CD1c-positive myeloid dendritic cell (primary cell): ENCODE measurements around the gene NRXN3.

Experiments used
- DNase-seq: peaks from one replicate; pipeline ENCODE4 v3.0.0-alpha.2; 2016; ENCODE audit errors: extremely low spot score

NRXN3 gene

DNA sequence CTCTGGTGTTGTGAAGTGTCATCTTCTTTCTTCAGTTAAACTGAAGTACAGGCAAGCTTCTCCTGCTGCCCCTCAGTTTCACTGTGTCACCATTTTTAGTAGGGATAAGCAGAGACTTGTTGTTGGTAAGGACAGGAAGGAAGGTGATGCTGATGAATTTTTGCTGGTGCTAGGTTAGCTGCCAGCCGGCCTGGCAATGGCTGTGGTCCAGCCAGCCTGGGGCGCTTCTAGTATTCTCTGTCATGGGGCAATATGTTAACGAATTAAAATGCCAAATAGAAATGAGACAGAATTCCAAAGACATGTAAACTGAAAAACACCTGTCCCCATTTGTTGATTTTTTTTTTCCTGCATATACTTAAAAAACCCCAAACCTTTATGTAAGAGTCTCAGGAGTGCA lies 1438.3 kb downstream of the NRXN3 start:
- DNase-seq: no peak

DNA sequence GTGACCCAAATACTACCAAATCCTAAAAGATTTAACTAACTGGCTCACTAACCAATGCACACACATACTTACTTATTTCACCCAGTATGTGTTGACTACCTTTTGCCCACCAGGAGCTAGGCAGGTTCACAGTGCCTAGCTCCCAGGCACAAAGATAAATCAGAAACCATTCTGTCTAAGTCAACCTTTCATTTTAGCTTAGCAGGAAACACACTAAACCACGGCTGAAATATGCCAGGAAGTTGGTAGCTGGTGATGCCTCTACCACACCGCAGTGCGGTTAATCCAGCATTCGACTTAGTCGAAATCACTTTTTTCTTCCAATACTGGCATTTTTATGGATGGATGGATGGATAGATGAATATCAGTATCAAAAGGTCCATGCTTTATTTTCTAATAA lies 1443.5 kb downstream of the NRXN3 start:
- no peak for DNase-seq

DNA sequence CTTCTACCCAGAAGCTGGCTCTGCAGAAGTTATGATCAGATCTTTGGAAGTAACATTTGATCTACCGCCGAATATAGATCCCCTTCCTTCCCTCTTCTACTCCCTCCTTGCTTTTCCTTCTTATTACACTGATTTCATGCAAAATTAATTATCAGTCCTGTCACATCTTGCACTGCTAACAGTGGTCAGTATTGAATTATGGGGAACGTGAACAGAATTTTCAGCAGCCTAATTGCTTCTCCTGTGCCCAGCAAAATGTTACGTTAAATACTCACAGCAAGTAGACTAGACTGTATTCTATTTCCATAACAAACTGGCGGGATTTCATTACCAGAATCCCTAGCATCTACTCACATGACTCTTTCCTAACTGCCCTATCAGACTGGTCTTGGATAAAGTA lies 1444.3 kb downstream of the NRXN3 start:
- no peak for DNase-seq

DNA sequence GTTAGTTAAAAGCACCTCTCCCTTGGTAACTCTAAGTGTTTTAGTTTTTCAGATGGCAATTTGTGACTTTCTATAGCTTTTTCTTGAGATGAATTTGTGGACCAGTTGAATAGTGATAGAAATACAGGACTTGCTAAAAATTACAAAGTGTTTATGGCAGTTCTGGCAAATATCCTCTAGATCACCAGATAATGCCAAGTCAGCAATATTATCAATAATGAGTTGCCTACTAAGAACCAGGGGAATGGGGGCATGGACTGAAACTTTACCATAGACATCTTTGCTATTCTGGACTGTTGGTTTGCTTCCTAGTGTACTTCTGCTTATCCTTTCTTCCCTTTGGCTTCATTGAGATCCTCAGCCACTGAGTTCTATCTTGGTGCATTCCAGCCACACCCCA lies 1456.9 kb downstream of the NRXN3 start:
- DNase-seq: no peak

GRCh38 chr14:79629411-79630287 lies 1459.5 kb downstream of the NRXN3 start:
- no peak for DNase-seq

GRCh38 chr14:79630288-79630960 lies 1460.3 kb downstream of the NRXN3 start:
- DNase-seq: no peak

DNA sequence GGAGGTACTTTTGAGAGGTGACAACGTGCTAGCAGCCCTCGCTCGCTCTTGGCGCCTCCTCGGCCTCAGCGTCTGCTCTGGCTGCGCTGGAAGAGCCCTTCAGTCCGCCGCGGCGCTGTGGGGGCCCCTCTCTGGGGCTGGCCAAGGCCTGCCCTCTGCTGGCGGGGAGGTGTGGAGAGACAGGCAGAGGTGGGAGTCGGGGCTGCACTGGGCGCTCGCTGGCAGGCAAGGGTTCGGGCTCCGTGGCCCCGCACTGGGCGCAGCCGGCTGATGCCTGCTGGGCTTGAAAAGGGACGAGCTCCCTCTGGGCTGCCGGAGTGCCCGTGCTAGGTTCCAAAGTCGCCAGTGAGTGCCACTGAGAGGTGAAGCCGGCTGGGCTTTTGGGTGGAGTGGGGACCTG lies 1461.1 kb downstream of the NRXN3 start:
- no peak for DNase-seq

DNA sequence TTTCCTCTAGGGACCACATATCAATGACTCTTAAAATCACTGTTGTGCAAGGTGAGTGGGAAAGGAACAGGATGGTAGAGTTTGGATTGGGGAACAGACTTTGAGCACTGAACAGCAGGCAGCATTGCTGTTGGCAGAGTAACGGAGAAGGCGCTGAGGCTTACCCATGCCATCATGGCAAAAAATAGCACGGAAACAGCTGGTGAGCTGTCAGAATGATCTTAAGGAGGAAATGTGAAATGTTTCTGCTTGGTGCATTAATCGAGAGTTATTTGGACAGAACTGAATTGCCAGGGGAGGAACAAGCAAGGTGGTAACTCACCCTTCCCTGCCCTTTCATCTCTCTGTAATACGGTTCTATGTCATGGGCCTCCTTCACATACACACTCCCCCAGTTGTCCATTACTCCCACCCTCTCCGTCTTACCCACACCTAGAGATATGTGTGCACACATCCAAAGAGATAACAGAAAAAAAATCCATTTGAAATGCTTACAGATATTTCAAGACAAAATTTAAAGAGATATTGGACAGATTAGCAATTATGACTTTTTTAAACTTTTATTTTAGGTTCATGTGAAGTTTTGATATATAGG lies 1468.6 kb downstream of the NRXN3 start:
- no peak for DNase-seq

DNA sequence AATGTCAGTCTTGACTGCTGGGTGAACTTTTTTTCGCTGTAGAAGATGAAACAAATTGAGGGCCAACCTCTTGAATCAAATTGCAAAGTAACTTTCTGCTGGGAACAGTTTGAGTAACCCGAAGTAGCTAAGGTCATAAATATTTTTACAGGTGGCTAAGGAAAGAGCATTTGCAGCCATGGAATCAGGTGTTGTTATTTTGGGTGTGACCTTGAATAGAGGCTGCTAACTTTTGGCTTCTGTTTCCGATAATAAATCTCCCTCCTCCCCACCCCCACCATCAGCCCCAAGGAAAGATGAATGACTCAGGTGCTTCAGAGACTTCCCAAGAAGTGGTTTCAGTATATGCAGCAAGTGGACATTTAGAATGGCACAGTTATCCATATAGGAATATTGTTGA lies 1469.4 kb downstream of the NRXN3 start:
- DNase-seq: no peak

DNA sequence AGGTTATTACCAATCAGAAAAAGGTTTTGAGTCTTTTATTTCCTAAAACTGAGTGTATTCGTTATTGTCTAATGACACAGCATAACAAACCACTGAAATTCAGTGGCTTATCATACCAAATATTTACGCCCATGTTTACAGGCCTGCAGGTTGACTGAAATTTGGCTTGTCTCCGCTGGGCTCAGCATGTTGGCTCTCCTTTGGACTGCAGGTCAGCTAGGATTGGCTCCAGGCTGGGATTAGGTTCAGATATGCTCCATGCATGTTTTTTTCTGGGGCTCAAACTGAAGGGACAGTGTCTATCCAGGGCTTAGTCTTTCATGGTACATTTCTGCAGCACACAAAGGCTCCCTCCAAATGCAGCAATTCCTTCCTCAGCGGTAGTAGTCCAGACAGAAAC lies 1471.2 kb downstream of the NRXN3 start:
- DNase-seq: no peak

GRCh38 chr14:79643132-79643531 lies 1473.0 kb downstream of the NRXN3 start:
- DNase-seq: no peak

DNA sequence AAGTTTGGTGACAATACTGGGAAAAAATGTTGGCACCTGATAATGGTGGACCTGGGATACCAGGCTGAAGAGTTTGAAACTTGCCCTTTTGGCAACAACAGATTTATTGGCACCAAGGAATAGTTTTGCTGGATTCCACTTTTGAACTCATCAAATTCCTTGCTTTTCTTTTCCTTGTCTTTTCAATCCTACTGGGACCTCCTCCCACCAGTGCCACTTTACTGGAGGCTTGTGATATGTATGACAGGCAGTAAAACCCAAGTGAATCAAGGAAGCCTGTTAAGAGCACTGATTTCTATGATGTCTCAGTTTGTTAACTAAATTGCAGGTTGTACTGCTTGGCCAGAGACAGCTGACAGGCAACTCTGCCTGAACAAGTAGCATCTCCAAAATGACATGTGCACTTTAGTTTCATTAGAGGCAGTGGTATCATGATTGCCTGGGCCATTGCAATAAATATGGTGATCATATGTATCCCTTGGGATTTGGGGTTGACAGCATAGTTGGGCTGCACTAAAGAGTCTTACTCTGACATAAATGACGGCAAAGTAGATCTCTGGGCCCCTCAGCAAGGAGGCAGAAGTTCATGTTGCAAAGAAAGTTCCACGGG lies 1475.7 kb downstream of the NRXN3 start:
- DNase-seq: no peak

DNA sequence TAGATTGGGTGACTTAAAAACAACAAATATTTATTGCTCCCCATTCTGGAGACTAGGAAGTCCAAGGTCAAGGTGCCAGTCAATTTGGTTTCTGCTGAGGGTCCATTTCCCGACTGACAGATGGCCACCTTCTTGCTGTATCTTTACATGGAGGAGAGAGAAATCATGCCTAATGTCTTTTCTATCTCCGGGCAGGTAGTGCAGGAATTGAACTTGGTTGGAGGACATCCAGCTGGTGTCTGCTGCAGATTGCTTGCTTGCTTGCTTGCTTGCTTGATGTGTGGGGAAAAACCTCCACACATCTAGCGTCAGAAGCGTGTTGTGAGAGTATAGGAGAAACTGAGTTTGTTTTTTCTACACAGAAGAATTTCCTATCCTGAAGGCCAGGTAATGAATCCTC lies 1479.7 kb downstream of the NRXN3 start:
- no peak for DNase-seq

DNA sequence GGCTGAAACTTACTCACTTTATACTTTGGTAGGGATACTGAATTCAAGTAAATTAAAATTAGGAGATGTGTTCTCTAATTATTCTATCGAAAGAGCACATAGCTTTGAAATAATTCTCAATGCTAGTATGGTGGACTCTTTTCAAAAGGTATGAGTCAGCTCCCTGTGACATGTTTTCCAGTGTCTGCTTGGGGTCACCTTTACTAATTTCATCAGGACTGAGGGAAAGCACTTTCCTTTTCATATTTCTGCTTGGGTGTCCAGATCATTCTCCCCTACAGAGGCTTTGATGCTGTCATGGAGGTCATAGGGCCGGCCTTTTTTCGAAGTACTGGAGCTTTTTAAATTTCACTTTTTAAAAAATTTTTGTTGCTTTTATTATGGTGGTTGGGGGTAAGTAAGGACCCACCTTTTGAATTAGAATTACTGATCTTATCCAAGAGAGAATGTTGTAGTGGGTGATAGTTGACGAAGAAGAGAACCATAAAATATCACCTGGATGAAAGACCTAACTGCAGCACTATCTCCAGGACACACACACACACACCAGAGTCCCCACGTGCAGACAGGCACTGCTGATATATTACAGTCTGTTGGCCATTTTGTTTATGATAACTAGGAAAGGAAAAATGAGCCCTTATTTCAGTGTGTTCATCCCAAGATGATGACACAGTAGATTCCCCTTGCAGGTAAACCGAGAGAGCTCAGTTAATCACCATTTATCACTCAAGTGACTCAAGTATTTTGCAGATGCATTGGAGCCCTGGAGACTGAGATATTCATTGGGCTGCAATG lies 1482.5 kb downstream of the NRXN3 start:
- DNase-seq: no peak

DNA sequence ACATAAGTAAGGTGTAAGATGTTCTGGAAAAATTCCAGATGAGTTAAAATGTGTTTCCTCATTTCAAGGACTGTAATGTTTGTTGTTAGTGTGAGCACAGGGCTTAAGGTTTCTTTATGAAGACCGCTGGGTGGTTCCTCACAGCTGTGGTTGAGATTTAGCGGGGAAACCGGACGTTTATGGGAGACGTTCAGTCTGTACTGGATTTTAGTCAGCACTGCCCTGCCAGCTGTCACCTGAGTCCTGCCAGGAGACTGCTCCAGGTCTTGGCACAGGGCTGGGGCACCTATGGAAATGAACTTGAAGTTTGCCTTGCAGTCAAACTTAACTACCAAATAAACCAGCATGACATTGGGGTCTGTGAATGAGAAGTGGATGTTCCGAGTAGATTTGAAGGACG lies 1485.9 kb downstream of the NRXN3 start:
- DNase-seq: no peak

DNA sequence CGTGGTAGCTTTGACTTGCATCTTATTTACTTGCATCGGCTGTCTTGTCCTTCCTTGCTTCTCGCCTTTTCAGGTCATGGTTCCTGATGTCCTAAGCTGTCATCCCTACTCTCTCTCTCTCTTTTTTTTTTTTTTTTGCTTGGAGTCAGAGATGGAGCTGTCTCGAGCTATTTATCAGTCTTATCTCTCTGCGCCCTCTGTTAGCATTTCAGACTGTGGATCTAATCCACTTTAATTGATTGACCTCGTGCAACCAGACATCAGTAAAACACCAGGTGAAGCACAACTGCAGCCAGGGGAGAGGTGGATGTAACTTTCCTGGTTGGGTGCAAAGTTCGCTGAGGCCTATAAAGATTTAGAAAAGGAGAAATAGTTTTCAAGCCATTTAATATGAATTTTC lies 1486.3 kb downstream of the NRXN3 start:
- no peak for DNase-seq

DNA sequence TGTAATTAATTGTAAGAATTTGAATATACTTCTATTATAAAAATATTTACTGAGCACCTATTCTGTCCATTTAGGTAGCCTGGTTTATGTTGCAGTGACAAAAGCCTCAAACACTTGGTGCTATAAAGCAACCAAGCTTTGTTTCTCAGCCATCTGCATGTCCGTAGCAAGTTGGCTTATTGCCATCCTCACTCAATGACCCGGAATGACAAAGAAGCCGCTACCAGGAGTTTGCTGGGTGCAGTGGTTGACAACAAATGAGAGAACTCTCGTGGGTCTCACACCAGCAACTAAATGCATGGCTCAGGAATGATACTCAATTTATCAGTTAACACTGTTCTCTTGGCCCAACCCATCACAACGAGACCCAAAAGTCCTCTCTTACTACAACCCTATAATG lies 1488.0 kb downstream of the NRXN3 start:
- DNase-seq: no peak

GRCh38 chr14:79658769-79659168 lies 1488.6 kb downstream of the NRXN3 start:
- DNase-seq: no peak

DNA sequence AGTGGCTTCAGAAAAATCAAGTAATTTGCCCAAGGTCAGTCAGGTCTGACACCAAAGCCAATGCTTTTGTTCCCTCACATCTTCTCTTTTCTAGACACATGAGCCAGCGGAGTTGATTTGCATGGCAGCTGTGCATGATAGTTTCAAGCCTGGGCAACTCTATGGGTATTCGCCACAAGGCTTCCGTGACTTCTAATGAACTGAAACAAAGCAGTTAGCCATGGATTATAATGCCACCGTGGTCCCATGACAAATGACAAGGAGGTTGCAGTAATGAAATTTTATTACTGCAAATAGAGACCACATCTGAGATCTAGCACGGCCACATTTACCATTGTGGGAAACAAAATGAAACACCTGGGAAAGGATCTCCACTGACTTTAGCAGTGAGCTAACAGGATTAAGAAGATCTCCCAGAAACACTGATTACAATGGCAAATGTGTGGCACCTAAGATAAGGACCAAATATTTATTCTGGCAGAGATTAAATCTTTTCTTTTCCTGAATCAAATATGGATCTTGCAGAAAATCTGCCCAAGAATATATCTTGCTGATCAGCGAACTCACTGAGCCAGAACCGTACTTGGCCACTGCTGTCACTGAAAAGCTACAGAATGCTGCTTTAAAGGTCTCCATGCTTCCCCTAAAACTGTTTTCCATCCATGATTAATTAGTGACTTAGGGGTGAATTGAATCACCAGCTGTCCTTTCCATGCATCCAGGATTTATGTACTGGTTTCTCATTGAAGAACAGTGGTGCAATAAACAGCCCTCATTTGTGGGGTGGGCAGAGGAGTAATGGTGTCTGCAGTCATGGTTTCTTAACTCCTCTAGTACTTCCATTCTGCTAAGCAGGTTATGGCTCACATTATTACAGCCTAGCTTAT lies 1490.1 kb downstream of the NRXN3 start:
- no peak for DNase-seq

DNA sequence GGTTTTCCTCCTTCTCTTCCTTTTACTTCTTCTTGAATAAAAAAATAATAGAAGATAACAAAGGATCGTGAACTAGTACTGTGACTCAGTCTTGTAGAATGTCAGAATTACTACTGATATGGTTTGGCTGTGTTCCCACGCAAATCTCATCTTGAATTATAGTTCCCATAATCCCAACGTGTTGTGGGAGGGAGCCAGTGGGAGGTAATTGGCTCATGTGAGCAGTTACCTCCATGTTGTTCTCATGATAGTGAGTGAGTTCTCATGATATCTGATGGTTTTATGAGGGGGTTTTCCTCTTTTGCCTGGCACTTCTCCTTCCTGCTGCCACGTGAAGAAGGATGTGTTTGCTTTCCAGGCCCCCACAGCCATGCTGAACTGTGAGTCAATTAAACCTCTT lies 1491.6 kb downstream of the NRXN3 start:
- DNase-seq: no peak

- DNase-seq: no peak
Observed at GRCh38 chr14:79663453-79663852, 1493.3 kb downstream of the NRXN3 start.
